Neural progenitor cell (in vitro differentiated cells): Measurements from ENCODE around the gene TFAM. TPM values are rescaled to one million over a fixed set of nuclear protein-coding genes. Genes with fewer than 3 reads are reported as not detected.
"Not testable (repeated sequence)": the region's sequence is repeated elsewhere in the genome, so short reads cannot be mapped to it uniquely, and the experiment has no call there.

Source experiments
- DNase-seq: peaks from one replicate; pipeline ENCODE4 v3.0.0-alpha.2; 2016; ENCODE audit warnings: low spot score
- H2AFZ ChIP-seq: fragments of 200-600 bp; sonication (generic); replicated peaks from 2 replicates; pipeline ENCODE4 v1.6.1; 2016; ENCODE audit warnings: antibody characterized with exemption
- H3F3A ChIP-seq: fragments of 200-600 bp; sonication (generic); 2 replicates; pipeline ENCODE4 v1.6.1; 2016; ENCODE audit warnings: antibody characterized with exemption, low read depth
- H3K27ac ChIP-seq: fragments of 200-600 bp; sonication (generic); 2 replicates; pipeline ENCODE4 v1.5.1; 2016; ENCODE audit warnings: mild to moderate bottlenecking
- H3K27me3 ChIP-seq: fragments of 200-600 bp; sonication (generic); 2 replicates; pipeline ENCODE4 v1.6.1; 2016; ENCODE audit warnings: mild to moderate bottlenecking, moderate library complexity
- H3K36me3 ChIP-seq: fragments of 200-600 bp; sonication (generic); 2 replicates; pipeline ENCODE4 v1.5.1; 2016
- H3K4me1 ChIP-seq: fragments of 200-600 bp; sonication (generic); 2 replicates; pipeline ENCODE4 v1.6.1; 2016; ENCODE audit warnings: mixed run types
- H3K4me2 ChIP-seq: fragments of 200-600 bp; sonication (generic); 2 replicates; pipeline ENCODE4 v1.6.1; 2016
- H3K4me3 ChIP-seq: fragments of 200-600 bp; sonication (generic); 2 replicates; pipeline ENCODE4 v1.5.1; 2016
- H3K79me2 ChIP-seq: fragments of 200-600 bp; sonication (generic); 2 replicates; pipeline ENCODE4 v1.6.1; 2016; ENCODE audit warnings: low read depth
- H3K9ac ChIP-seq: fragments of 200-600 bp; sonication (generic); 2 replicates; pipeline ENCODE4 v1.6.1; 2016
- H3K9me3 ChIP-seq: fragments of 200-600 bp; sonication (generic); 2 replicates; pipeline ENCODE4 v1.5.1; 2016; ENCODE audit warnings: low read depth
- H4K20me1 ChIP-seq: fragments of 200-600 bp; sonication (generic); 2 replicates; pipeline ENCODE4 v1.6.1; 2016; ENCODE audit warnings: low read depth
- H3K27ac Mint-ChIP-seq: 3 replicates; pipeline ENCODE4 v1.8.0; 2021; ENCODE audit warnings: mixed read lengths
- H3K27me3 Mint-ChIP-seq: 2 replicates; pipeline ENCODE4 v1.8.0; 2022; ENCODE audit warnings: low read depth, mild to moderate bottlenecking, inconsistent platforms, moderate library complexity, mixed read lengths; ENCODE audit not compliant: insufficient read depth
- H3K36me3 Mint-ChIP-seq: 3 replicates; pipeline ENCODE4 v1.8.0; 2021; ENCODE audit warnings: mixed read lengths
- H3K4me1 Mint-ChIP-seq: 3 replicates; pipeline ENCODE4 v1.8.0; 2021; ENCODE audit warnings: mixed read lengths
- H3K4me3 Mint-ChIP-seq: 3 replicates; pipeline ENCODE4 v1.8.0; 2021; ENCODE audit warnings: mild to moderate bottlenecking, moderate library complexity, mixed read lengths
- H3K9me3 Mint-ChIP-seq: 3 replicates; pipeline ENCODE4 v1.8.0; 2020; ENCODE audit warnings: mixed read lengths
- EZH2 ChIP-seq: fragments of 200-600 bp; sonication (generic); IDR thresholded peaks from 2 replicates; pipeline ENCODE4 v1.6.1; 2017; ENCODE audit warnings: antibody characterized with exemption, mild to moderate bottlenecking, moderate library complexity
- EZH2phosphoT487 ChIP-seq: fragments of 200-600 bp; sonication (generic); IDR thresholded peaks from 2 replicates; pipeline ENCODE4 v1.6.1; 2017; ENCODE audit warnings: antibody characterized with exemption
- total RNA-seq: library from RNA; depleted of rRNA; stranded (reverse); fragments of >200 nt; gene quantifications from 2 replicates; pipeline ENCODE4 v1.2.3, GENCODE V29; 2015; ENCODE audit warnings: low replicate concordance
- TF ChIP-seq, protein P1 (sequence below): fragments of 200-600 bp; sonication (generic); IDR thresholded peaks from 2 replicates; pipeline ENCODE4 v1.5.1; 2017; ENCODE audit warnings: antibody characterized with exemption, mild to moderate bottlenecking

TFAM gene
- total RNA-seq, 1 donor from 2014 or later: 61.2 TPM

DNA sequence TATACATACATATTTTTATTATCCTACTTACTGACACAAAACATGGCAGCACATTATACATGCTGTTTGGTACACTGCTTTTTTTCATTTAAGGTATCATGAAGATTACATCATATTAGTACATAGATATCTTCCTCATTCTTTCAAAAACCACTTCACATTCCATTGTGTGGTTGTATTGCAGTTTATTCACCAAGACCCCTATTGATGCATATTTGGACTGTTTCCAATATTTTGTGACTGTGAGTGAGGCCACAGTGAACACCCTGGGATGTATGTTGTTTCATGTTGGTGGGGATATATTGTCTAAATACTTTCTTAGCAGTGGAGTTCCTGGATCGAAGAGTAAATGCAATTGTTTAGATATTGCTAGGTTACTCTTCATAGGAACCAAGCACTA lies 39.0 kb downstream of the TFAM start:
- H3K9me3 Mint-ChIP-seq: peaks cover 16% of the 10 kb centered on the region
- no peaks in the 10 kb centered on the region for H3F3A ChIP-seq
- no peaks in the 10 kb centered on the region for H3K4me1 ChIP-seq
- H3K9ac ChIP-seq: no peak overlapping the region
- no peaks in the 10 kb centered on the region for H3K27me3 ChIP-seq
- no peaks in the 10 kb centered on the region for H3K36me3 ChIP-seq
- H3K4me3 ChIP-seq: no peak overlapping the region
- no peak overlapping the region for H3K27ac Mint-ChIP-seq
- H3K27ac ChIP-seq: no peak overlapping the region
- no peak overlapping the region for H3K4me2 ChIP-seq
- no peak for DNase-seq
- no peaks in the 10 kb centered on the region for H3K9me3 ChIP-seq
- no peaks in the 10 kb centered on the region for H3K4me1 Mint-ChIP-seq
- peaks cover 6% of the 10 kb centered on the region for H3K27me3 Mint-ChIP-seq
- H3K4me3 Mint-ChIP-seq: no peak overlapping the region
- H2AFZ ChIP-seq: no peak overlapping the region
- no peaks in the 10 kb centered on the region for H4K20me1 ChIP-seq
- H3K79me2 ChIP-seq: no peaks in the 10 kb centered on the region
- H3K36me3 Mint-ChIP-seq: no peaks in the 10 kb centered on the region
- TF ChIP-seq, protein P1, sequence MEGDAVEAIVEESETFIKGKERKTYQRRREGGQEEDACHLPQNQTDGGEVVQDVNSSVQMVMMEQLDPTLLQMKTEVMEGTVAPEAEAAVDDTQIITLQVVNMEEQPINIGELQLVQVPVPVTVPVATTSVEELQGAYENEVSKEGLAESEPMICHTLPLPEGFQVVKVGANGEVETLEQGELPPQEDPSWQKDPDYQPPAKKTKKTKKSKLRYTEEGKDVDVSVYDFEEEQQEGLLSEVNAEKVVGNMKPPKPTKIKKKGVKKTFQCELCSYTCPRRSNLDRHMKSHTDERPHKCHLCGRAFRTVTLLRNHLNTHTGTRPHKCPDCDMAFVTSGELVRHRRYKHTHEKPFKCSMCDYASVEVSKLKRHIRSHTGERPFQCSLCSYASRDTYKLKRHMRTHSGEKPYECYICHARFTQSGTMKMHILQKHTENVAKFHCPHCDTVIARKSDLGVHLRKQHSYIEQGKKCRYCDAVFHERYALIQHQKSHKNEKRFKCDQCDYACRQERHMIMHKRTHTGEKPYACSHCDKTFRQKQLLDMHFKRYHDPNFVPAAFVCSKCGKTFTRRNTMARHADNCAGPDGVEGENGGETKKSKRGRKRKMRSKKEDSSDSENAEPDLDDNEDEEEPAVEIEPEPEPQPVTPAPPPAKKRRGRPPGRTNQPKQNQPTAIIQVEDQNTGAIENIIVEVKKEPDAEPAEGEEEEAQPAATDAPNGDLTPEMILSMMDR: no peak
- TF ChIP-seq EZH2phosphoT487 (no peak), EZH2 (no peak)

DNA sequence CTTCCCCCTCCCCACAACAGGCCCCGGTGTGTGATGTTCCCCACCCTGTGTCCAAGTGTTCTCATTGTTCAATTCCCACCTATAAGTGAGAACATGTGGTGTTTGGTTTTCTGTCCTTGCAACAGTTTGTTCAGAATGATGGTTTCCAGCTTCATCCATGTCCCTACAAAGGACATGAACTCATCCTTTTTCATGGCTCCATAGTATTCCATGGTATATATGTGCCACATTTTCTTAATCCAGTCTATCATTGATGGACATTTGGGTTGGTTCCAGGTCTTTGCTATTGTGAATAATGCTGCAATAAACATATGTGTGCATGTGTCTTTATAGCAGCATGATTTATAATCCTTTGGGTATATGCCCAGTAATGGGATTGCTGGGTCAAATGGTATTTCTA lies 43.2 kb downstream of the TFAM start:
- H3K4me3 Mint-ChIP-seq, H3K27me3 Mint-ChIP-seq, H3K27me3 ChIP-seq, H4K20me1 ChIP-seq, H3K4me1 Mint-ChIP-seq, H3K36me3 Mint-ChIP-seq, DNase-seq, H3K36me3 ChIP-seq, H3K9ac ChIP-seq, H3K27ac ChIP-seq, H3K4me1 ChIP-seq, H3F3A ChIP-seq, H3K9me3 ChIP-seq, H3K4me2 ChIP-seq, H3K4me3 ChIP-seq, H3K79me2 ChIP-seq, H3K27ac Mint-ChIP-seq, H2AFZ ChIP-seq: not testable (repeated sequence)
- H3K9me3 Mint-ChIP-seq: peaks cover 11% of the 10 kb centered on the region

DNA sequence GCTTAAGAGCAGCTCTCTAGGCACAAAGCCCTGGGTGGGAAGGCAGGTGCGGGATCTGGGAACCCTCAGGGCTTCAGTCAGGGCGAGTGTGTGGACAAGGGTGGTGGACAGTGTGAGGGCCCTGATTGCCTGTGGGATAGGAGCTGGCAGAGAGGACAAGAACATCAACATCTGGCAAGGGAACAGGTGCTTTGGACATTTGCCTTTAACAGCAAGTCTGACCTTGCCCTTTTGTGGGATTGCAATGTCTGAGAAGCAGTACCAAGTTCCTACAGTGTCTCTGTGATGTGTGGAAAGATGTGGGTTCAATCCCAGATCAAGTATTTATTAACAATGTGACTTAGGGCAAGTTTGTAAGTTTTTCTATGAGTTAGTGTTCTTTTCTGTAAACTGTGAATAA lies 46.7 kb downstream of the TFAM start:
- H3K9ac ChIP-seq: no peak overlapping the region
- TF ChIP-seq EZH2phosphoT487: no peak
- Mint-ChIP-seq H3K36me3 (no peaks in the 10 kb centered on the region), H3K4me1 (no peaks in the 10 kb centered on the region), H3K4me3 (no peak overlapping the region), H3K9me3 (peaks cover under 1% of the 10 kb centered on the region), H3K27ac (no peak overlapping the region), H3K27me3 (peaks cover 4% of the 10 kb centered on the region)
- no peaks in the 10 kb centered on the region for H4K20me1 ChIP-seq
- no peaks in the 10 kb centered on the region for H3K36me3 ChIP-seq
- DNase-seq: no peak
- no peak overlapping the region for H3K27ac ChIP-seq
- no peaks in the 10 kb centered on the region for H3K27me3 ChIP-seq
- no peaks in the 10 kb centered on the region for H3K4me1 ChIP-seq
- no peak overlapping the region for H2AFZ ChIP-seq
- H3K4me2 ChIP-seq: no peak overlapping the region
- H3K9me3 ChIP-seq: no peaks in the 10 kb centered on the region
- no peaks in the 10 kb centered on the region for H3F3A ChIP-seq
- H3K4me3 ChIP-seq: no peak overlapping the region
- no peaks in the 10 kb centered on the region for H3K79me2 ChIP-seq

DNA sequence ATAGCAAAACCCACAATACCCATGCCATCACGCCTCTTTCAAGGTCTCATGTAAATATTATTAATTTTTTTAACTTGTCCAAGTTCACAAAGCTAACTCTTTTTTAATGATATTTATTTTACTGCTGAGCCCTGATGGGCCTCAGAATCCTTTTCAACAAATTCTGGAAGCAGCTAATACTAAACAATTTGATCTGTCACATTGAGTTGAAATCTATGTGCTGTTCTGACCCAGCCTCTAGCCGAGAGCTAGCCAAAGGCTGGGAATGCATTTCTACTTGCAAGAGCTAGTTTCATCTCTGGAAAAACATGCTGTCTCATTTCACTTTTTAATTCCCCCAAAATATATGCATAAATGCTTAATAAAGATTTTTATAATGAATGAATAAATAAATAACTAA lies 47.9 kb downstream of the TFAM start:
- Histone ChIP-seq H3K9me3 (no peaks in the 10 kb centered on the region), H3K27ac (no peak overlapping the region), H2AFZ (no peak overlapping the region), H3K9ac (no peak overlapping the region), H3K4me1 (no peaks in the 10 kb centered on the region), H3K4me3 (no peak overlapping the region), H3K4me2 (no peak overlapping the region), H3K27me3 (no peaks in the 10 kb centered on the region), H4K20me1 (no peaks in the 10 kb centered on the region), H3K79me2 (no peaks in the 10 kb centered on the region), H3K36me3 (no peaks in the 10 kb centered on the region), H3F3A (no peaks in the 10 kb centered on the region)
- Mint-ChIP-seq H3K4me3 (no peak overlapping the region), H3K27me3 (peaks cover 4% of the 10 kb centered on the region), H3K36me3 (no peaks in the 10 kb centered on the region), H3K27ac (no peak overlapping the region), H3K9me3 (no peaks in the 10 kb centered on the region), H3K4me1 (no peaks in the 10 kb centered on the region)
- no peak for TF ChIP-seq EZH2
- TF ChIP-seq EZH2phosphoT487: no peak
- TF ChIP-seq, protein P1: no peak
- DNase-seq: no peak
